Keratinocyte (primary cell): ENCODE measurements around the gene SMYD3. TPM values are rescaled to one million over a fixed set of nuclear protein-coding genes. Genes with fewer than 3 reads are reported as not detected.

Experiments
- DNase-seq: peaks from one replicate; pipeline ENCODE4 v3.0.0-alpha.2; 2011; ENCODE audit warnings: low read depth, missing footprints, low spot score
- FAIRE-seq: peaks from 2 replicates; lab custom pipeline; 2011; peaks lifted over from hg19 to GRCh38; lab: Jason Lieb, UNC
- H2AFZ ChIP-seq: 2 replicates; pipeline ENCODE4 v1.6.0; 2012; ENCODE audit warnings: low read length, control low read depth, inconsistent platforms; ENCODE audit not compliant: control insufficient read depth
- H3K27ac ChIP-seq: 2 replicates; pipeline ENCODE4 v1.5.1; 2011; ENCODE audit warnings: low read length; ENCODE audit not compliant: control insufficient read depth, insufficient read depth
- H3K27me3 ChIP-seq: 3 replicates; pipeline ENCODE4 v1.6.0; 2011; ENCODE audit warnings: low read length; ENCODE audit not compliant: control insufficient read depth, insufficient read depth; ENCODE audit errors: extremely low read depth
- H3K36me3 ChIP-seq, 2 experiments: 2 replicates in 1 of 2; 3 replicates in 1 of 2; pipeline ENCODE4 v1.5.1; 2011; ENCODE audit warnings: low read length in 2 of 2, mild to moderate bottlenecking in 1 of 2; ENCODE audit not compliant: control insufficient read depth in 2 of 2, insufficient read depth in 2 of 2; ENCODE audit errors: extremely low read depth in 1 of 2
- H3K4me1 ChIP-seq: 3 replicates; pipeline ENCODE4 v1.5.1; 2011; ENCODE audit warnings: low read length; ENCODE audit not compliant: control insufficient read depth, insufficient read depth; ENCODE audit errors: extremely low read depth
- H3K4me2 ChIP-seq: 3 replicates; pipeline ENCODE4 v1.6.0; 2011; ENCODE audit warnings: low read depth, low read length; ENCODE audit not compliant: control insufficient read depth, insufficient read depth; ENCODE audit errors: extremely low read depth
- H3K4me3 ChIP-seq, 3 experiments: fragments of 200-600 bp in 1 of 3; sonication (generic) in 1 of 3; 2 replicates in 2 of 3; 3 replicates in 1 of 3; pipeline ENCODE4 v1.5.1; 2011 to 2016; ENCODE audit warnings: low read length in 3 of 3, mild to moderate bottlenecking in 3 of 3, control low read depth in 2 of 3, inconsistent platforms in 1 of 3, low read depth in 1 of 3, mixed read lengths in 1 of 3, mixed run types in 1 of 3, moderate library complexity in 1 of 3; ENCODE audit not compliant: control insufficient read depth in 2 of 3, insufficient read depth in 2 of 3; ENCODE audit errors: extremely low read depth in 1 of 3
- H3K79me2 ChIP-seq: 2 replicates; pipeline ENCODE4 v1.6.0; 2012; ENCODE audit warnings: low read length; ENCODE audit not compliant: control insufficient read depth, insufficient read depth
- H3K9ac ChIP-seq: 3 replicates; pipeline ENCODE4 v1.6.0; 2011; ENCODE audit warnings: low read length; ENCODE audit not compliant: control insufficient read depth, insufficient read depth; ENCODE audit errors: extremely low read depth
- H3K9me1 ChIP-seq: 3 replicates; pipeline ENCODE4 v1.6.0; 2011; ENCODE audit warnings: low read length; ENCODE audit not compliant: control insufficient read depth, insufficient read depth; ENCODE audit errors: extremely low read depth
- H3K9me3 ChIP-seq: 2 replicates; pipeline ENCODE4 v1.5.1; 2012; ENCODE audit warnings: low read depth, low read length; ENCODE audit not compliant: control insufficient read depth
- H4K20me1 ChIP-seq: 3 replicates; pipeline ENCODE4 v1.6.0; 2011; ENCODE audit warnings: low read length; ENCODE audit not compliant: control insufficient read depth, insufficient read depth; ENCODE audit errors: extremely low read depth
- EZH2 ChIP-seq: IDR thresholded peaks from one replicate; pipeline ENCODE4 v1.6.1; 2012; ENCODE audit warnings: inconsistent platforms, mild to moderate bottlenecking, low read length, moderate library complexity
- dilution Hi-C: fragments of 300-500 bp; cut with MboI; formaldehyde crosslinking; loops from one replicate; pipeline ENCODE4 v1.7.0; 2020; ENCODE audit warnings: low sequenced_read_pairs; ENCODE audit not compliant: extremely low pct_ligation_motif_present
- polyA plus RNA-seq, 5 experiments: library from polyadenylated mRNA; depleted of rRNA in 3 of 5; stranded (reverse) in 3 of 5; stranded (forward) in 1 of 5; unstranded in 1 of 5; fragments of >200 nt; gene quantifications; 1 replicate in 1 of 5; 2 replicates in 3 of 5; 3 replicates in 1 of 5; pipeline versions ENCODE4 v1.2.1 to v1.2.3, GENCODE V29; 2011 to 2012; ENCODE audit warnings: missing spikeins in 2 of 5, low read depth in 1 of 5, low replicate concordance in 1 of 5
- TF ChIP-seq, protein P1 (sequence below), 3 experiments: IDR thresholded peaks in 1 of 3; conservative IDR thresholded peaks in 1 of 3; optimal IDR thresholded peaks in 1 of 3; 2 replicates in 2 of 3; 3 replicates in 1 of 3; pipeline versions ENCODE3 to v1.5.1; 2011; ENCODE audit warnings: low read length in 3 of 3, mild to moderate bottlenecking in 3 of 3, moderate library complexity in 2 of 3, control low read depth in 1 of 3, inconsistent platforms in 1 of 3; ENCODE audit not compliant: insufficient read depth in 2 of 3; ENCODE audit errors: extremely low read depth in 1 of 3

The SMYD3 gene
- polyA plus RNA-seq, 1 donor (not counting 4 experiments of a cell fraction or from before 2014, with no cell fraction given) = 31.0 TPM

DNA sequence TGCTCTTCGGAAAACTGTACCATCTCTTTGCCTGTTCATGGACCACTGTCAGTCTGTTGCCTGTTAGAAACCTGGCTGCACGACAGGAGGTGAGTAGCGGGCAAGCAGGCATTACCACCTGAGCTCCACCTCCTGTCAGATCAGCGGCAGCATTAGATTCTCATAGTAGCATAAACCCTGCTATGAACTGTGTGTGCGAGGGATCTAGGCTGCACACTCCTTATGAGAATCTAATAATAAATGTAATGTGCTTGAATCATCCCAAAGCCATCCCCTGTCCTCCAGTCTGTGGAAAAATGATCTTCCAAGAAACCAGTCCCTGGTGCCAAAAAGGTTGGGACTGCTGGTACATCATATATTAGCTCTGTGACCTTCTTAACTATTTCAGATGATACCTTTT is 110.0 kb downstream of the SMYD3 start:
- no peaks in the 10 kb centered on the region for H3K9me1 ChIP-seq
- no peak overlapping the region for H3K27ac ChIP-seq
- H3K79me2 ChIP-seq = no peaks in the 10 kb centered on the region
- no peaks in the 10 kb centered on the region for H3K27me3 ChIP-seq
- dilution Hi-C loops = no loop called here
- H2AFZ ChIP-seq = no peak overlapping the region
- no peaks in the 10 kb centered on the region for H3K36me3 ChIP-seq
- TF ChIP-seq, protein P1, sequence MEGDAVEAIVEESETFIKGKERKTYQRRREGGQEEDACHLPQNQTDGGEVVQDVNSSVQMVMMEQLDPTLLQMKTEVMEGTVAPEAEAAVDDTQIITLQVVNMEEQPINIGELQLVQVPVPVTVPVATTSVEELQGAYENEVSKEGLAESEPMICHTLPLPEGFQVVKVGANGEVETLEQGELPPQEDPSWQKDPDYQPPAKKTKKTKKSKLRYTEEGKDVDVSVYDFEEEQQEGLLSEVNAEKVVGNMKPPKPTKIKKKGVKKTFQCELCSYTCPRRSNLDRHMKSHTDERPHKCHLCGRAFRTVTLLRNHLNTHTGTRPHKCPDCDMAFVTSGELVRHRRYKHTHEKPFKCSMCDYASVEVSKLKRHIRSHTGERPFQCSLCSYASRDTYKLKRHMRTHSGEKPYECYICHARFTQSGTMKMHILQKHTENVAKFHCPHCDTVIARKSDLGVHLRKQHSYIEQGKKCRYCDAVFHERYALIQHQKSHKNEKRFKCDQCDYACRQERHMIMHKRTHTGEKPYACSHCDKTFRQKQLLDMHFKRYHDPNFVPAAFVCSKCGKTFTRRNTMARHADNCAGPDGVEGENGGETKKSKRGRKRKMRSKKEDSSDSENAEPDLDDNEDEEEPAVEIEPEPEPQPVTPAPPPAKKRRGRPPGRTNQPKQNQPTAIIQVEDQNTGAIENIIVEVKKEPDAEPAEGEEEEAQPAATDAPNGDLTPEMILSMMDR (optimal IDR thresholded peaks at IDR 0.05 in 1 of 3, IDR thresholded peaks at IDR 0.05 in 1 of 3, conservative IDR thresholded peaks at IDR 0.05 in 1 of 3; ENCODE audit: extremely low read depth in 1 of 3, insufficient read depth in 2 of 3, low read length in 3 of 3) = no peak
- no peak for TF ChIP-seq EZH2
- H3K9ac ChIP-seq = no peak overlapping the region
- H3K4me1 ChIP-seq = no peaks in the 10 kb centered on the region
- no peak overlapping the region for H3K4me3 ChIP-seq
- FAIRE-seq (no peak), DNase-seq (no peak)
- no peaks in the 10 kb centered on the region for H4K20me1 ChIP-seq
- H3K4me2 ChIP-seq = no peak overlapping the region
- no peaks in the 10 kb centered on the region for H3K9me3 ChIP-seq

DNA sequence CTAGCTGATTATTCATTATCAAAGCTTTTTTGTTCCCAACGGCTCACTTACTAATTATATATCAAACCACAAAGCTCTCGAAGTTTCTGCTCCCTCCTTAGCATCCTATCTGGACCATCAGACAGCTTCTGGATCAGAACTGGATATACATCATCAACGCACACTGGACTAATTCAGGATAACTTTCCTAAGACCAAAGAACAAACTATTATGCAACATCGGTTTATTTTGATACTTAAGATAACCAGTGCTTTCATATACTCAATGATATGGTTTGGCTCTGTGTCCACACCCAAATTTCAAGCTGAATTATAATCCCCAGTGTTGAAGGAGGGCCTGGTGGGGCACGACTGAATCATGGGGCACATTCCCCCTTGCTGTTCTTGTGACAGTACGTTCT is 110.8 kb downstream of the SMYD3 start:
- no peak for FAIRE-seq
- TF ChIP-seq, protein P1 (optimal IDR thresholded peaks at IDR 0.05 in 1 of 3, IDR thresholded peaks at IDR 0.05 in 1 of 3, conservative IDR thresholded peaks at IDR 0.05 in 1 of 3; ENCODE audit: extremely low read depth in 1 of 3, insufficient read depth in 2 of 3, low read length in 3 of 3) = no peak
- no peak for TF ChIP-seq EZH2
- Histone ChIP-seq H3K4me2 (no peak overlapping the region), H2AFZ (no peak overlapping the region), H3K9me1 (no peaks in the 10 kb centered on the region), H3K36me3 (no peaks in the 10 kb centered on the region), H3K27ac (no peak overlapping the region), H3K79me2 (no peaks in the 10 kb centered on the region), H3K27me3 (no peaks in the 10 kb centered on the region), H3K4me3 (no peak overlapping the region), H3K9ac (no peak overlapping the region), H4K20me1 (no peaks in the 10 kb centered on the region), H3K9me3 (no peaks in the 10 kb centered on the region), H3K4me1 (no peaks in the 10 kb centered on the region)
- DNase-seq = no peak
- dilution Hi-C loops = no loop called here
